SW 1271 (cell line): ENCODE measurements around the gene CACNA1C.
A peak's percentile ranks its signal among the peaks of the same experiment; 100 is the strongest.

ENCODE experiments used
- DNase-seq, 2 experiments: peaks; one replicate each; lab custom pipeline; 2025; lab: John Stamatoyannopoulos, UW

The CACNA1C gene

DNA sequence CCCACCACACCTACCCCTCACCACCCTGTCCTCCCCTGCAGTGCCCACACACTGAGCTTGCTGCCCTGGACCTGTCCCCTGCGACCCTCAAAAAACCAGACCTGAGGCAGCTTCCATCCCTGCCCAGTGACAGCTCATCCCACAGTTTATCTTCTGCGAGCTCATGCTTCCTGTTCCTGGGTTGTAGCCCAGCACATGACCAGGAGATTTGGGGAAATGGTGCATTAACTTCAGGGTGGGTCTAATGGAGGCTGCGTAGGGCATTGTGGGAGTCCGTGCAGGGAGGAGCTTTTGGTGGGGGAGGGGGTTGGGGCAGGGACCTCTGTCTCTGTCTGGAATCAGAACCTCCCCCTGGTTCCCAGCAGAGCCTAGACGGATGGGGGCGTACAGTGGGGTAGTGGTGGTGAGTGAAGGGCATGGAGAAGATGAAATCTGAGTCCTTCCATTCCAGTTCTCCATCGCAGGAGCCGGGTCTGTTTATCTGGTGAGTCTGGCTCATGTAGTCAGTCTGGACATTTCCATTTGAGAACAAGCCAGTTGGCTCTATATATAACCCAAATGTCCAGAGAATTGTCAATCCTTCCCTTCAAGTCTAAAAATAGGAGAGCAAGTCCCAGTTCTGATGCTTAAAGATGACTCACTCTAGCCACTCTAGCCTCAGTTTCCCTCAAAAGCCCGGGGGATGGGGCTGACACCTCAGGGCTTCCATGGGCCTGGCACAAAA lies 270.9 kb downstream of the CACNA1C start:
- no peak for DNase-seq

DNA sequence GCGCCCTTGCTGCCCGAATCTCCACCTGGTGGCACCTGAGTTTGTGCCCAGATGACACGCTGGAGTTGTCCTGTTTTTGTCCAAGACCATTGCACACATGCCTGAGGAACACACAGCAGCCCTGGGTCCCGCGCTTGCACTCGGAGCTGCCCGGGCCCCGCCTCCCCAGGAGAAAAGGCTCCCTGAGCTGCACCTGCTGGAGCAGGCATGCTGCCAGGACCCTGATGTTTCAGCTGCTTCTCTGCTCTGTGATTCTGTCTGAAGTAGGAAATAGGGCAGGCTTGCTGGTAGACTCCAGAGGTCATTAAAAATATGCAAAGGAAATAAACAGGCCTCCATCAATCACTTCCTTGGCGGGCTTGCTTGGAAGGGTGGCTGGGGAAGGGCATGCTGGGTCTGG lies 271.6 kb downstream of the CACNA1C start:
- no peak for DNase-seq

GRCh38 chr12:2325519-2325918 lies 272.7 kb downstream of the CACNA1C start:
- no peak for DNase-seq

- no peak for DNase-seq
These were observed 273.7 kb downstream of the CACNA1C start for GRCh38 chr12:2326470-2326869.

- DNase-seq, result no peak
These were observed 275.9 kb downstream of the CACNA1C start for GRCh38 chr12:2328661-2329060.

GRCh38 chr12:2329661-2330210 lies 276.9 kb downstream of the CACNA1C start:
- DNase-seq, result no peak

- no peak for DNase-seq
These were observed 279.4 kb downstream of the CACNA1C start for GRCh38 chr12:2332236-2332635.

DNA sequence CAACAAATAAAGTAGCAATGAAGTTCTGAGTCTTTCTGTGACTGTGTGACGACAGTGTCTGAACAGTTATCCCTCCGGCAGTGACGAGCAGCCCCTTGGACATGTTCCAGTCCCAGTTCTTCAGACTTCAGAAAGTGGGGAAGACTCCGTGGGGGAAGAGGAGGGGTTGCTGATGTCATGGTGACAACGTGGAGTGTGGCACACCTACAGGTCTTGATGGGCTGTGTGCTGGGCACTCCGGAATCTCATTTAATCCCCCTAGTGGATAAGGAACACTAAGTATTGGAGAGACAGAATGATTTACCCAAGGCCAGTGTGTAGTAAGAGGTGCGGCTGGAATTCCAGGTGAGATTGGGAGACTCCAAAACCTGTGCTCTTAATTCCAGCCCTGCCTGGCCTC lies 280.2 kb downstream of the CACNA1C start:
- no peak for DNase-seq

GRCh38 chr12:2333491-2334195 lies 280.9 kb downstream of the CACNA1C start:
- DNase-seq, result no peak

- no peak for DNase-seq
These were observed 281.5 kb downstream of the CACNA1C start for GRCh38 chr12:2334271-2334670.

GRCh38 chr12:2334689-2335088 lies 281.9 kb downstream of the CACNA1C start:
- DNase-seq, result no peak

- DNase-seq, result no peak
These were observed 282.3 kb downstream of the CACNA1C start for GRCh38 chr12:2335109-2335508.

- no peak for DNase-seq
These were observed 282.7 kb downstream of the CACNA1C start for GRCh38 chr12:2335513-2335912.

- no peak for DNase-seq
These were observed 283.1 kb downstream of the CACNA1C start for GRCh38 chr12:2335916-2336315.

- DNase-seq, result peak; percentile 54 to 83
These were observed 283.6 kb downstream of the CACNA1C start for GRCh38 chr12:2336409-2336829.

GRCh38 chr12:2337031-2338010 lies 284.5 kb downstream of the CACNA1C start:
- DNase-seq, result no peak

- no peak for DNase-seq
These were observed 285.6 kb downstream of the CACNA1C start for GRCh38 chr12:2338381-2338780.

DNA sequence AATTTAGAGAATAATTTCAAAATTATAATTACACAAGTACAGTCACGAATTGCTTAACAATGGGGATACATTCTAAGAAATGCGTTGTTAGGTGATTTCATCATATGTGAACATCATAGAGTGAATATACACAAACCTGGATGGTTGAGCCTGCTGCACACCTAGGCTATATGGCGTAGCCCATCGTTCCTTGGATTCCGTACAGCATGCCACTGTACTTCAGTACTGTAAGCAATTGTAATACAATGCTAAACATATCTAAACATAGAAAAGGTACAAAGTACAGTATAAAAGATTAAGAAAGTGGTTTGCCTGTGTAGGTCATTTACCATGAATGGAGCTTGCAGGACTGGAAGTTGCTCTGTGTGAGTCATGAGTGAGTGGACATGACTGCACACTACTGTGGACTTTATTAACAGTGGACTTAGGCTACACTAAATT lies 286.2 kb downstream of the CACNA1C start:
- DNase-seq, result peak in 1 of 2 experiments; percentile 14

DNA sequence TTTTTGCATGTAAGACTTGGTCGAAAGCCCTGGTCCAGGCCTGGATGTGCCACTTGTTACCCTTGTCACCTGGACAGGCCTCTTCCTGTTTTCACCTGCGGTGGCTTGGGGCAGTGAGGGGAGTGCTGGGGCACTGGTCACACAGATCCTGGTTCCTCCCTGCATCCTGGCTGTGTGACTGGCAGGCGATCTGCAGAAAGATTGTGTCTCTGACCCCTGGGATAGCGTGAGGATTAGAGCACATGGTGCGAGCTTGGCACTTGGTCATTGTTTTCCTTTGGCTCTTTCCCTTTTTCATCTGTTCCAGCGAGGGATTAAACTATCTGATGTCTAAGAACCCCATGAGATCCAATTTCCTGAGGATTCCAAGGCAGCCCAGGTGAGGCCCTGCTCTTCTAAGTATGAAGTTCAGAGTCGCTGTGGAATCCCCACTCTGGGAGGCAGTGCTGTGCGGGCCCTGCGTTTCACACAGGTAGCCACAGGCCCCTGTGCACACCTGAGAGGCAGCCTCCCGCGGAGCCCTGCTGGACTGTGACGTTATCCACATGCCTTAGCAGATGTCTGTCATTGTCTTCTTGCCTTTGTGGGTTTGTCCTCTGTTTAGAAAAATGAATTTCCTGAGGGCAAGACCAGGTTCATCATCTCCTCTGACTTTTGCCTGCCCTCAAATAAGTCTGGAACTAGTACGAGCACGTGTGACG lies 288.4 kb downstream of the CACNA1C start:
- no peak for DNase-seq

- no peak for DNase-seq
These were observed 289.1 kb downstream of the CACNA1C start for GRCh38 chr12:2341871-2342270.

DNA sequence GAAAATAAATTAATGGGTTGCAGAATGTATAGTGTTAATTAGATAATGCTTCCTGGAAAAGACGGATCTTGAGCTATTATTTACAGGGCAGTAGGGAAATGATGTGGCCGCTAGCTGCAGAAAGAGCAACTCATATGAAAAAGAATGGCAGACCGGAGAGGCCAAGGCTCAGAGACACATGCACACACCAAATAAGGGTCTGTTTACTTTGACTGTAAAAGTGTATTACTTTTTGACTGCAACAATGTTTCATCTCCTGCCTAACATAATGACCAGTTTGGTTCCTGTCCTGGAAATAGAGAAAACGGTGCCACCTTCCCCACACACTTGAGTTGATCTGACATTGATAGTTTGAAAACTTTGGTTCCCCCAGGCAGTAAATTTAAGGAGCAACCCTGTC lies 290.9 kb downstream of the CACNA1C start:
- DNase-seq, result no peak
